ENCODE measurements around the gene SORCS2.
"Not testable (repeated sequence)": the region's sequence is repeated elsewhere in the genome, so short reads cannot be mapped to it uniquely, and the experiment has no call there.

The SORCS2 gene

DNA sequence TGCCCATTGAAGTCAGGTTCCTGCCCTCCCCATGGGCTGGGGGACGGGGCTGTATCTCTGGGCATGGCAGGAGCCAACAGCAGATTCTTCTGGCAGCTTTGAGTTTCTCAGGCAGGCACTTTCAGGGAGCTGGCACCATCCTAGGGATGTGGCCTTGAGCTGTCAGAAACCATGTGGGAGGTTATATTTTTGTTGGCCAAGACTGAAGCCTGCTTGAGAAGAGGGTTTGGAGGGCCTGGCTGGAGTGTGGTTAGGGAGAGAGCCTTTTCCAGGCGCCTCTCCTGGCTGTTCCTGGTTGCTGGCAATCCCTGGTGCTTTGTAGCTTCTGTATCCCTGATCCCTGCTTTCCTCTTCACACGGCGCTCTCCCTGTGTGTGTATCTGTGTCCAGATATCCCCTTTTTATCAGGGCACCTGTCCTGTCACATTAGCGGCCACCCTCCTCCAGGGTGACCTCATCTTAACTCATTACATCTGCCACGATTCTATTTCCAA is 30.6 kb upstream of the SORCS2 start:
- no peaks in the 10 kb centered on the region for H3K27me3 ChIP-seq (ENCODE audit: control insufficient read depth, insufficient read depth, low read length)
- H3K9me3 ChIP-seq (ENCODE audit: control insufficient read depth, insufficient read depth, low read depth, low read length) = no peaks in the 10 kb centered on the region
- no peaks in the 10 kb centered on the region for H3K36me3 ChIP-seq (ENCODE audit: control insufficient read depth, insufficient read depth, low read length)
- H3K9ac ChIP-seq (ENCODE audit: low read length) = no peak overlapping the region
- no peaks in the 10 kb centered on the region for H3K4me1 ChIP-seq (ENCODE audit: control insufficient read depth, insufficient read depth, low read length)
- H3K4me3 ChIP-seq (ENCODE audit: low read depth, low read length) = no peak overlapping the region
- H3K27ac ChIP-seq (ENCODE audit: low read depth, low read length) = no peak overlapping the region

DNA sequence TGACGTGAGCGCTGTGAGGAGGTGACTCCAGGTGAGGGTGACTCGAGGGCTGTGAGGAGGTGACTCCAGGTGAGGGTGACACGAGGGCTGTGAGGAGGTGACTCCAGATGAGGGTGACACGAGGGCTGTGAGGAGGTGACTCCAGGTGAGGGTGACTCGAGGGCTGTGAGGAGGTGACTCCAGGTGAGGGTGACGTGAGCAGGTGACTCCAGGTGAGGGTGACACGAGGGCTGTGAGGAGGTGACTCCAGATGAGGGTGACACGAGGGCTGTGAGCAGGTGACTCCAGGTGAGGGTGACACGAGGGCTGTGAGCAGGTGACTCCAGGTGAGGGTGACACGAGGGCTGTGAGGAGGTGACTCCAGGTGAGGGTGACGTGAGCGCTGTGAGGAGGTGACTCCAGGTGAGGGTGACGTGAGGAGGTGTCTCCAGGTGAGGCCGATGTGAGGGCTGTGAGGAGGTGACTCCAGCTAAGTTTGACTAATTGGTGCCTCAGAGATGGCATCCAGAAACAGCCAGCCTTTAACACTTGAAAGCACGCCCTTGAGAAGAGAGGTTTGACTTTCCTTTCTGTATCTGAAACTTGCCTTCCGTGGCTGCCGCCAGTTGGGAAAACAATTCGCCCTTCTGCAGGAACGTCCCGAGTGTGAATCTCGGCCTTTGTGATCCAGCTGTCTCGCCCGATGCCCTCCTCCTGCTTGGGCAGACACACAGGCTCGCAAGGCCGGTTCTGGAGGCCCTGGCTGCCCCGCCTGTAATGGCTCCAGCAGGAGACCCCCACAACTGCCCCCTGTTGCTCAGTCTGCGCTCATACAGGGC is 27.1 kb upstream of the SORCS2 start:
- not testable (repeated sequence) for H3K4me3 ChIP-seq (ENCODE audit: low read depth, low read length); H3K36me3 ChIP-seq (ENCODE audit: control insufficient read depth, insufficient read depth, low read length); H3K27ac ChIP-seq (ENCODE audit: low read depth, low read length); H3K27me3 ChIP-seq (ENCODE audit: control insufficient read depth, insufficient read depth, low read length); H3K9ac ChIP-seq (ENCODE audit: low read length); H3K4me1 ChIP-seq (ENCODE audit: control insufficient read depth, insufficient read depth, low read length); H3K9me3 ChIP-seq (ENCODE audit: control insufficient read depth, insufficient read depth, low read depth, low read length)

GRCh38 chr4:7165874-7166201 is 26.5 kb upstream of the SORCS2 start:
- Histone ChIP-seq H3K27ac (ENCODE audit: low read depth, low read length) (no peak overlapping the region), H3K4me3 (ENCODE audit: low read depth, low read length) (no peak overlapping the region), H3K9ac (ENCODE audit: low read length) (no peak overlapping the region), H3K9me3 (ENCODE audit: control insufficient read depth, insufficient read depth, low read depth, low read length) (no peaks in the 10 kb centered on the region), H3K4me1 (ENCODE audit: control insufficient read depth, insufficient read depth, low read length) (no peaks in the 10 kb centered on the region), H3K36me3 (ENCODE audit: control insufficient read depth, insufficient read depth, low read length) (no peaks in the 10 kb centered on the region), H3K27me3 (ENCODE audit: control insufficient read depth, insufficient read depth, low read length) (no peaks in the 10 kb centered on the region)

GRCh38 chr4:7166237-7166636 is 26.1 kb upstream of the SORCS2 start:
- H3K36me3 ChIP-seq (ENCODE audit: control insufficient read depth, insufficient read depth, low read length) = no peaks in the 10 kb centered on the region
- H3K9me3 ChIP-seq (ENCODE audit: control insufficient read depth, insufficient read depth, low read depth, low read length) = no peaks in the 10 kb centered on the region
- no peaks in the 10 kb centered on the region for H3K4me1 ChIP-seq (ENCODE audit: control insufficient read depth, insufficient read depth, low read length)
- no peaks in the 10 kb centered on the region for H3K27me3 ChIP-seq (ENCODE audit: control insufficient read depth, insufficient read depth, low read length)
- no peak overlapping the region for H3K9ac ChIP-seq (ENCODE audit: low read length)
- H3K27ac ChIP-seq (ENCODE audit: low read depth, low read length) = no peak overlapping the region
- H3K4me3 ChIP-seq (ENCODE audit: low read depth, low read length) = no peak overlapping the region

GRCh38 chr4:7166981-7167700 is 25.2 kb upstream of the SORCS2 start:
- H3K9ac ChIP-seq (ENCODE audit: low read length) = no peak overlapping the region
- no peak overlapping the region for H3K27ac ChIP-seq (ENCODE audit: low read depth, low read length)
- H3K9me3 ChIP-seq (ENCODE audit: control insufficient read depth, insufficient read depth, low read depth, low read length) = no peaks in the 10 kb centered on the region
- no peak overlapping the region for H3K4me3 ChIP-seq (ENCODE audit: low read depth, low read length)
- H3K27me3 ChIP-seq (ENCODE audit: control insufficient read depth, insufficient read depth, low read length) = no peaks in the 10 kb centered on the region
- no peaks in the 10 kb centered on the region for H3K4me1 ChIP-seq (ENCODE audit: control insufficient read depth, insufficient read depth, low read length)
- H3K36me3 ChIP-seq (ENCODE audit: control insufficient read depth, insufficient read depth, low read length) = no peaks in the 10 kb centered on the region

- no peaks in the 10 kb centered on the region for H3K4me1 ChIP-seq (ENCODE audit: control insufficient read depth, insufficient read depth, low read length)
- no peaks in the 10 kb centered on the region for H3K9me3 ChIP-seq (ENCODE audit: control insufficient read depth, insufficient read depth, low read depth, low read length)
- H3K9ac ChIP-seq (ENCODE audit: low read length) = no peak overlapping the region
- no peak overlapping the region for H3K27ac ChIP-seq (ENCODE audit: low read depth, low read length)
- H3K4me3 ChIP-seq (ENCODE audit: low read depth, low read length) = no peak overlapping the region
- no peaks in the 10 kb centered on the region for H3K27me3 ChIP-seq (ENCODE audit: control insufficient read depth, insufficient read depth, low read length)
- no peaks in the 10 kb centered on the region for H3K36me3 ChIP-seq (ENCODE audit: control insufficient read depth, insufficient read depth, low read length)
Measured at GRCh38 chr4:7167706-7168105, 24.6 kb upstream of the SORCS2 start.

- Histone ChIP-seq H3K4me1 (ENCODE audit: control insufficient read depth, insufficient read depth, low read length) (no peaks in the 10 kb centered on the region), H3K27ac (ENCODE audit: low read depth, low read length) (no peak overlapping the region)
Measured at GRCh38 chr4:7168106-7168505, 24.2 kb upstream of the SORCS2 start.

GRCh38 chr4:7169134-7169533 is 23.2 kb upstream of the SORCS2 start:
- Histone ChIP-seq H3K9me3 (ENCODE audit: control insufficient read depth, insufficient read depth, low read depth, low read length) (no peaks in the 10 kb centered on the region), H3K4me3 (ENCODE audit: low read depth, low read length) (no peak overlapping the region), H3K27me3 (ENCODE audit: control insufficient read depth, insufficient read depth, low read length) (no peaks in the 10 kb centered on the region), H3K27ac (ENCODE audit: low read depth, low read length) (no peak overlapping the region), H3K36me3 (ENCODE audit: control insufficient read depth, insufficient read depth, low read length) (no peaks in the 10 kb centered on the region), H3K4me1 (ENCODE audit: control insufficient read depth, insufficient read depth, low read length) (no peaks in the 10 kb centered on the region), H3K9ac (ENCODE audit: low read length) (no peak overlapping the region)

More at GRCh38 chr4:7168106-7168505, 24.2 kb upstream of the SORCS2 start:
- H3K27me3 ChIP-seq (ENCODE audit: control insufficient read depth, insufficient read depth, low read length) = no peaks in the 10 kb centered on the region
- no peak overlapping the region for H3K4me3 ChIP-seq (ENCODE audit: low read depth, low read length)
- no peak overlapping the region for H3K9ac ChIP-seq (ENCODE audit: low read length)
- no peaks in the 10 kb centered on the region for H3K36me3 ChIP-seq (ENCODE audit: control insufficient read depth, insufficient read depth, low read length)
- H3K9me3 ChIP-seq (ENCODE audit: control insufficient read depth, insufficient read depth, low read depth, low read length) = no peaks in the 10 kb centered on the region

DNA sequence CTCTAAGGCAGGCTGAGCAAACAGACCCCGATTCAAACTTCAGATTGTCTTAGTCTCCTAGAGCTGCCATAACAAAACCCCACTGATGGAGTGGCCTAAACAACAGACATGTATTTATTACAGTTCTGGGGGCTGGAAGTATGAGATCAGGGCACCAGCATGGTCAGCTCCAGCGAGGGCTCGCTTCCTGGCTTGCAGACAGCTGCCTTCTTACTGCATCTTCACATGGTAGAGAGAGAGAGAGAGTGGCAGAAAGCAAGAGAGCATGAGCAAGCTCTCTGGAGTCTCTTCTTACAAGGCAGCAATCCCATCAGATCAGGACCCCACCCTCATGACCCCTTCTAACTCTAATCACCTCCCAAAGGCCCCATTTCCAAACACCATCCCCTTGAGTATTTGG is 22.3 kb upstream of the SORCS2 start:
- no peaks in the 10 kb centered on the region for H3K36me3 ChIP-seq (ENCODE audit: control insufficient read depth, insufficient read depth, low read length)
- H3K9me3 ChIP-seq (ENCODE audit: control insufficient read depth, insufficient read depth, low read depth, low read length) = no peaks in the 10 kb centered on the region
- H3K4me1 ChIP-seq (ENCODE audit: control insufficient read depth, insufficient read depth, low read length) = no peaks in the 10 kb centered on the region

DNA sequence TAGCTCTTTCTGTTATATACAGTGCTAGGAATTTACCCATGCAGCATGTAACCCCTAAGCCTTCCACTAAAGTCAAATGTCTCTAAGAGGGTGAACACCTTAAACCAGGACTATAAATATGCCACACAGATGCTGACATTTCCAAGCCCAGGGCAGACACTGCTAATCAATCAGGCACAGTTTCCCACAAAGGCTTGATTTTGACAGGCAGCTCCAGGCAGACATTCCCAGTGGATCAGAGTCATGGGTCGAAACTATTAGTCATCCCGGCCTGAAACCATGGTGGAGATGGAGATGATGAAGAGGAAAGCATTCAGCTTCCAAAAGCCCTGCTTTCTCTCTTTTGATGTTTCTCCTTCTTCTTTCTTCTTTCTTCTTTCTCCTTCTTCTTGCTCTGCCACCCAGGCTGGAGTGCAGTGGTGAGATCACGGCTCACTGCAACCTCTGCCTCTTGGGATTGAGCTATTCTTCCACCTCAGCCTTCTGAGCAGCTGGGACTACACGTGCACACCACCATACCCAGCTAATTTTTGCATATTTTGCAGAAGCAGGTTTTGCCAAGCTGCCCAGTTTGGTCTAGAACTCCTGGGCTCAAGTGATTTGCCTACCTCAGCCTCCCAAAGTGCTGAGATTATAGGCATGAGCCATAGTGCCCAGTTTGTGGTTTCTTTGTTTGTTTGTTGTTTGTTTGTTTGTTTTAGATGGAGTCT is 21.0 kb upstream of the SORCS2 start:
- Histone ChIP-seq H3K4me1 (ENCODE audit: control insufficient read depth, insufficient read depth, low read length) (no peaks in the 10 kb centered on the region), H3K9ac (ENCODE audit: low read length) (no peak overlapping the region), H3K27ac (ENCODE audit: low read depth, low read length) (no peak overlapping the region), H3K27me3 (ENCODE audit: control insufficient read depth, insufficient read depth, low read length) (no peaks in the 10 kb centered on the region), H3K36me3 (ENCODE audit: control insufficient read depth, insufficient read depth, low read length) (no peaks in the 10 kb centered on the region), H3K9me3 (ENCODE audit: control insufficient read depth, insufficient read depth, low read depth, low read length) (no peaks in the 10 kb centered on the region), H3K4me3 (ENCODE audit: low read depth, low read length) (no peak overlapping the region)

More for the DNA sequence above, 22.3 kb upstream of the SORCS2 start:
- Histone ChIP-seq H3K27me3 (ENCODE audit: control insufficient read depth, insufficient read depth, low read length) (no peaks in the 10 kb centered on the region), H3K27ac (ENCODE audit: low read depth, low read length) (no peak overlapping the region), H3K4me3 (ENCODE audit: low read depth, low read length) (no peak overlapping the region), H3K9ac (ENCODE audit: low read length) (no peak overlapping the region)

GRCh38 chr4:7172508-7172907 is 19.8 kb upstream of the SORCS2 start:
- H3K27ac ChIP-seq (ENCODE audit: low read depth, low read length) = no peak overlapping the region
- H3K36me3 ChIP-seq (ENCODE audit: control insufficient read depth, insufficient read depth, low read length) = no peaks in the 10 kb centered on the region

More at GRCh38 chr4:7172508-7172907, 19.8 kb upstream of the SORCS2 start:
- Histone ChIP-seq H3K9ac (ENCODE audit: low read length) (no peak overlapping the region), H3K4me3 (ENCODE audit: low read depth, low read length) (no peak overlapping the region), H3K4me1 (ENCODE audit: control insufficient read depth, insufficient read depth, low read length) (no peaks in the 10 kb centered on the region), H3K9me3 (ENCODE audit: control insufficient read depth, insufficient read depth, low read depth, low read length) (no peaks in the 10 kb centered on the region), H3K27me3 (ENCODE audit: control insufficient read depth, insufficient read depth, low read length) (no peaks in the 10 kb centered on the region)
